ENCODE data around the gene PGAM1.
"Not testable (repeated sequence)": the region's sequence is repeated elsewhere in the genome, so short reads cannot be mapped to it uniquely, and the experiment has no call there.

Gene PGAM1

GRCh38 chr10:97459933-97460332 lies 33.9 kb downstream of the PGAM1 start:
- DNase-seq, result no peak

- no peak for DNase-seq
Observed at GRCh38 chr10:97462309-97462708, 36.3 kb downstream of the PGAM1 start.

- DNase-seq, result peak; percentile 48
Observed at GRCh38 chr10:97463363-97464132, 37.6 kb downstream of the PGAM1 start.

GRCh38 chr10:97464226-97464625 lies 38.2 kb downstream of the PGAM1 start:
- DNase-seq, result no peak

- no peak for DNase-seq
Observed at GRCh38 chr10:97465982-97466381, 40.0 kb downstream of the PGAM1 start.

- no peak for DNase-seq
Observed at GRCh38 chr10:97466755-97467154, 40.8 kb downstream of the PGAM1 start.

- no peak for DNase-seq
Observed at GRCh38 chr10:97468162-97468561, 42.2 kb downstream of the PGAM1 start.

- DNase-seq, result not testable (repeated sequence)
Observed at GRCh38 chr10:97468781-97469180, 42.8 kb downstream of the PGAM1 start.

GRCh38 chr10:97474918-97475317 lies 48.9 kb downstream of the PGAM1 start:
- DNase-seq, result no peak

GRCh38 chr10:97475936-97476594 lies 50.1 kb downstream of the PGAM1 start:
- DNase-seq, result no peak

- not testable (repeated sequence) for DNase-seq
Observed at GRCh38 chr10:97479410-97479809, 53.4 kb downstream of the PGAM1 start.

- DNase-seq, result no peak
Observed at GRCh38 chr10:97479939-97480338, 53.9 kb downstream of the PGAM1 start.

- DNase-seq, result no peak
Observed at GRCh38 chr10:97481071-97481470, 55.1 kb downstream of the PGAM1 start.

GRCh38 chr10:97482381-97482780 lies 56.4 kb downstream of the PGAM1 start:
- DNase-seq, result no peak

Data from activated CD4-positive, alpha-beta T cell treated with anti-CD3 and anti-CD28 coated beads, Interleukin-2, amount 50 U/mL, for 16 hours (primary cell).